Prostate gland (tissue), 2 donors: ENCODE results near the gene PXMP4. TPM values are rescaled to one million over a fixed set of nuclear protein-coding genes. Genes with fewer than 3 reads are reported as not detected.
A peak's percentile ranks its signal among the peaks of the same experiment; 100 is the strongest.

Experiments used
- DNase-seq: peaks from one replicate; pipeline ENCODE4 v3.0.0-alpha.2; 2019; ENCODE audit warnings: low spot score
- H3K27ac ChIP-seq, 2 donors: fragments of 200-600 bp; sonication (generic); 2 replicates each; pipeline ENCODE4 v1.5.1; 2017 to 2019
- H3K27me3 ChIP-seq: fragments of 200-600 bp; sonication (generic); replicated peaks from 2 replicates; pipeline ENCODE4 v1.5.1; 2019; ENCODE audit not compliant: insufficient read depth
- H3K36me3 ChIP-seq, 2 donors: fragments of 200-600 bp; sonication (generic); 1 replicate in 1 of 2; 2 replicates in 1 of 2; pipeline versions ENCODE4 v1.5.1 to v1.8.1; 2017 to 2019
- H3K4me1 ChIP-seq: fragments of 200-600 bp; sonication (generic); replicated peaks from 2 replicates; pipeline ENCODE4 v1.5.1; 2019
- H3K4me3 ChIP-seq, 2 donors: fragments of 200-600 bp; sonication (generic); 2 replicates each; pipeline ENCODE4 v1.5.1; 2017 to 2019
- H3K9me3 ChIP-seq: fragments of 200-600 bp; sonication (generic); 2 replicates; pipeline ENCODE4 v1.5.1; 2017
- CTCF ChIP-seq, 4 experiments: fragments of 200-600 bp in 2 of 4; fragments of 450-650 bp in 2 of 4; sonication (generic) in 2 of 4; IDR thresholded peaks; 1 replicate in 3 of 4; 2 replicates in 1 of 4; pipeline ENCODE4 v1.5.1; 2016 to 2019; ENCODE audit warnings: antibody characterized with exemption in 4 of 4, mild to moderate bottlenecking in 2 of 4, moderate library complexity in 2 of 4
- POLR2A ChIP-seq: fragments of 450-650 bp; IDR thresholded peaks from one replicate; pipeline ENCODE4 v1.6.1; 2016; ENCODE audit warnings: antibody characterized with exemption, mild to moderate bottlenecking
- POLR2AphosphoS5 ChIP-seq: sonication (generic); formaldehyde crosslinking; IDR thresholded peaks from one replicate; pipeline ENCODE4 v1.6.1; 2017; ENCODE audit warnings: antibody characterized with exemption
- WGBS: methylation state at CpG from one replicate; pipeline ENCODE4 v1.1.5; 2018; 5-methylcytosine and 5-hydroxymethylcytosine counted together
- intact Hi-C: fragments of 100-400 bp; cut with DNase I; formaldehyde crosslinking; loops from one replicate; pipeline ENCODE4 v1.14.2; 2022
- total RNA-seq, 2 donors: library from RNA; depleted of rRNA; stranded (reverse); fragments of >200 nt; gene quantifications; one replicate each; pipeline ENCODE4 v1.1.0, GENCODE V29; 2016

Gene PXMP4
- total RNA-seq, 2 donors from 2014 or later, result 13.3 to 25.5 TPM

- peak; percentile 78 for DNase-seq
- WGBS, result 4% methylated on average over 41 of the region's 68 CpGs
- Histone ChIP-seq H3K27ac (peak overlapping the region; percentile 93 to 94), H3K4me3 (peak overlapping the region; percentile 43 to 51), H3K36me3 (no peaks in the 10 kb centered on the region), H3K27me3 (no peaks in the 10 kb centered on the region), H3K4me1 (peaks cover 8% of the 10 kb centered on the region), H3K9me3 (no peaks in the 10 kb centered on the region)
- intact Hi-C loops, result loop anchor here (5.0 kb wide), 2 partner anchors 55 to 80 kb away; partner anchors contain the start of gene CHMP4B
- TF ChIP-seq POLR2A (peak; percentile 32), POLR2AphosphoS5 (peak; percentile 40), CTCF (IDR thresholded peaks at IDR 0.05) (peak in 1 of 4 experiments; percentile 32)
These were observed 12.3 kb upstream of the PXMP4 start for GRCh38 chr20:33732166-33732970.

- TF ChIP-seq POLR2AphosphoS5 (no peak), CTCF (IDR thresholded peaks at IDR 0.05) (peak; percentile 71 to 93 (median 82)), POLR2A (no peak)
- 7% methylated on average over 53 of the region's 57 CpGs for WGBS
- peak; percentile 82 for DNase-seq
- intact Hi-C loops, result loop anchor here (5.0 kb wide), 2 partner anchors 54 to 81 kb away; partner anchors contain the start of gene CHMP4B
- Histone ChIP-seq H3K4me3 (peak within 1 kb of the TSS; percentile 43 to 51), H3K27me3 (no peaks in the 10 kb centered on the region), H3K36me3 (no peaks in the 10 kb centered on the region), H3K27ac (peak within 1 kb of the TSS; percentile 93 to 94), H3K9me3 (no peaks in the 10 kb centered on the region), H3K4me1 (peaks cover 8% of the 10 kb centered on the region)
These were observed 11.6 kb upstream of the PXMP4 start, which contains the start of gene ZNF341 for GRCh38 chr20:33731693-33732165. Gene ZNF341 (plus strand): TSS chr20:33731996. CDS start chr20:33732022, 26 bp downstream.

GRCh38 chr20:33730946-33731692 lies 11.0 kb upstream of the PXMP4 start:
- peak overlapping the region; percentile 43 to 51 for H3K4me3 ChIP-seq
- intact Hi-C loops, result loop anchor here (5.0 kb wide), 2 partner anchors 54 to 81 kb away; partner anchors contain the start of gene CHMP4B
- H3K4me1 ChIP-seq, result peaks cover 8% of the 10 kb centered on the region
- TF ChIP-seq POLR2A (no peak), POLR2AphosphoS5 (no peak), CTCF (IDR thresholded peaks at IDR 0.05) (no peak)
- WGBS, result 84% methylated on average over 18 of the region's 18 CpGs
- no peaks in the 10 kb centered on the region for H3K9me3 ChIP-seq
- DNase-seq, result no peak
- peak overlapping the region; percentile 93 to 94 for H3K27ac ChIP-seq
- no peaks in the 10 kb centered on the region for H3K27me3 ChIP-seq
- no peaks in the 10 kb centered on the region for H3K36me3 ChIP-seq

GRCh38 chr20:33729101-33729500 lies 9.0 kb upstream of the PXMP4 start:
- no peak overlapping the region for H3K27ac ChIP-seq
- intact Hi-C loops, result no loop called here
- 36% methylated on average over 4 of the region's 4 CpGs for WGBS

More at GRCh38 chr20:33729101-33729500, 9.0 kb upstream of the PXMP4 start:
- peaks cover 7% of the 10 kb centered on the region for H3K4me1 ChIP-seq
- no peaks in the 10 kb centered on the region for H3K36me3 ChIP-seq
- no peak for DNase-seq
- H3K9me3 ChIP-seq, result no peaks in the 10 kb centered on the region
- no peak overlapping the region for H3K4me3 ChIP-seq
- no peak for TF ChIP-seq CTCF (IDR thresholded peaks at IDR 0.05)
- TF ChIP-seq POLR2A, result no peak
- no peak for TF ChIP-seq POLR2AphosphoS5
- no peaks in the 10 kb centered on the region for H3K27me3 ChIP-seq
